Nephron progenitor cell (in vitro differentiated cells): ENCODE data around the gene MRAP.

Experiments
- DNase-seq: peaks from one replicate; pipeline ENCODE4 v3.0.0; 2021
- H3K27ac Mint-ChIP-seq: 2 replicates; pipeline ENCODE4 v1.8.0; 2021; ENCODE audit warnings: mild to moderate bottlenecking, moderate library complexity, mixed read lengths
- H3K27me3 Mint-ChIP-seq: 2 replicates; pipeline ENCODE4 v1.8.0; 2021; ENCODE audit warnings: mild to moderate bottlenecking, low read depth, mixed read lengths; ENCODE audit not compliant: poor library complexity
- H3K36me3 Mint-ChIP-seq: 2 replicates; pipeline ENCODE4 v1.8.0; 2021; ENCODE audit warnings: low read depth, mixed read lengths
- H3K4me1 Mint-ChIP-seq: 2 replicates; pipeline ENCODE4 v1.8.0; 2021; ENCODE audit warnings: mixed read lengths
- H3K4me3 Mint-ChIP-seq: 2 replicates; pipeline ENCODE4 v1.8.0; 2021; ENCODE audit warnings: mild to moderate bottlenecking, moderate library complexity, mixed read lengths
- H3K9me3 Mint-ChIP-seq: 2 replicates; pipeline ENCODE4 v1.8.0; 2021; ENCODE audit warnings: mild to moderate bottlenecking, moderate library complexity, mixed read lengths
- TF ChIP-seq, protein P1 (sequence below): fragments of 200-600 bp; sonication (generic); IDR thresholded peaks from 2 replicates; pipeline ENCODE4 v1.5.0; 2021; ENCODE audit warnings: antibody characterized with exemption

MRAP gene

GRCh38 chr21:32298658-32299081, at the start of gene MRAP:
TSS of gene MRAP (plus strand) at chr21:32298855. CDS start at chr21:32298972, 117 bp downstream.
- TF ChIP-seq, protein P1, sequence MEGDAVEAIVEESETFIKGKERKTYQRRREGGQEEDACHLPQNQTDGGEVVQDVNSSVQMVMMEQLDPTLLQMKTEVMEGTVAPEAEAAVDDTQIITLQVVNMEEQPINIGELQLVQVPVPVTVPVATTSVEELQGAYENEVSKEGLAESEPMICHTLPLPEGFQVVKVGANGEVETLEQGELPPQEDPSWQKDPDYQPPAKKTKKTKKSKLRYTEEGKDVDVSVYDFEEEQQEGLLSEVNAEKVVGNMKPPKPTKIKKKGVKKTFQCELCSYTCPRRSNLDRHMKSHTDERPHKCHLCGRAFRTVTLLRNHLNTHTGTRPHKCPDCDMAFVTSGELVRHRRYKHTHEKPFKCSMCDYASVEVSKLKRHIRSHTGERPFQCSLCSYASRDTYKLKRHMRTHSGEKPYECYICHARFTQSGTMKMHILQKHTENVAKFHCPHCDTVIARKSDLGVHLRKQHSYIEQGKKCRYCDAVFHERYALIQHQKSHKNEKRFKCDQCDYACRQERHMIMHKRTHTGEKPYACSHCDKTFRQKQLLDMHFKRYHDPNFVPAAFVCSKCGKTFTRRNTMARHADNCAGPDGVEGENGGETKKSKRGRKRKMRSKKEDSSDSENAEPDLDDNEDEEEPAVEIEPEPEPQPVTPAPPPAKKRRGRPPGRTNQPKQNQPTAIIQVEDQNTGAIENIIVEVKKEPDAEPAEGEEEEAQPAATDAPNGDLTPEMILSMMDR: no peak
- Mint-ChIP-seq H3K27me3 (no peaks in the 10 kb centered on the region), H3K27ac (peak within 1 kb of the TSS; percentile 45)

GRCh38 chr21:32249511-32250280, 49.0 kb upstream of the MRAP start:
- peaks cover 19% of the 10 kb centered on the region for H3K27me3 Mint-ChIP-seq
- H3K27ac Mint-ChIP-seq: peak overlapping the region; percentile 96
- peaks cover 9% of the 10 kb centered on the region for H3K9me3 Mint-ChIP-seq
- peaks cover 5% of the 10 kb centered on the region for H3K36me3 Mint-ChIP-seq
- TF ChIP-seq, protein P1: no peak
- peaks cover 33% of the 10 kb centered on the region for H3K4me1 Mint-ChIP-seq
- no peak for DNase-seq
- no peak overlapping the region for H3K4me3 Mint-ChIP-seq

More at GRCh38 chr21:32298658-32299081, at the start of gene MRAP:
- Mint-ChIP-seq H3K4me3 (no peak within 1 kb of the TSS), H3K36me3 (peaks cover 23% of the 10 kb centered on the region), H3K4me1 (no peaks in the 10 kb centered on the region), H3K9me3 (no peaks in the 10 kb centered on the region)
- DNase-seq: no peak

GRCh38 chr21:32252136-32252535, 46.5 kb upstream of the MRAP start:
- H3K4me1 Mint-ChIP-seq: peaks cover 44% of the 10 kb centered on the region
- H3K4me3 Mint-ChIP-seq: no peak overlapping the region
- DNase-seq: no peak
- H3K27me3 Mint-ChIP-seq: peaks cover 14% of the 10 kb centered on the region
- TF ChIP-seq, protein P1: no peak
- peaks cover 9% of the 10 kb centered on the region for H3K9me3 Mint-ChIP-seq
- H3K27ac Mint-ChIP-seq: no peak overlapping the region
- peaks cover 5% of the 10 kb centered on the region for H3K36me3 Mint-ChIP-seq

- TF ChIP-seq, protein P1: no peak
- H3K27ac Mint-ChIP-seq: no peak overlapping the region
- peaks cover 40% of the 10 kb centered on the region for H3K4me1 Mint-ChIP-seq
- DNase-seq: no peak
- peaks cover 9% of the 10 kb centered on the region for H3K9me3 Mint-ChIP-seq
- H3K4me3 Mint-ChIP-seq: no peak overlapping the region
- H3K27me3 Mint-ChIP-seq: peaks cover 14% of the 10 kb centered on the region
- H3K36me3 Mint-ChIP-seq: peaks cover 5% of the 10 kb centered on the region
These were observed 45.4 kb upstream of the MRAP start for GRCh38 chr21:32253215-32253641.

GRCh38 chr21:32256251-32256650, 42.4 kb upstream of the MRAP start:
- TF ChIP-seq, protein P1: no peak
- Mint-ChIP-seq H3K4me1 (peaks cover 18% of the 10 kb centered on the region), H3K27ac (peak overlapping the region; percentile 41), H3K9me3 (peaks cover 5% of the 10 kb centered on the region), H3K27me3 (peaks cover 4% of the 10 kb centered on the region), H3K36me3 (peaks cover 3% of the 10 kb centered on the region), H3K4me3 (no peak overlapping the region)
- no peak for DNase-seq
